SK-N-SH treated with all-trans-retinoic acid at 6 μM for 48 hours (cell line): ENCODE results near the gene LSAMP.
"Not testable (repeated sequence)": the region's sequence is repeated elsewhere in the genome, so short reads cannot be mapped to it uniquely, and the experiment has no call there.

ENCODE experiments used
- ISL1 ChIP-seq: fragments of 250-450 bp; sonication (Bioruptor Pico); IDR thresholded peaks from 2 replicates; pipeline ENCODE4 v2.1.2; 2022; ENCODE audit warnings: mild to moderate bottlenecking, moderate library complexity
- TOX ChIP-seq: fragments of 250-450 bp; sonication (Bioruptor Pico); IDR thresholded peaks from 2 replicates; pipeline ENCODE4 v1.8.0; 2021; ENCODE audit warnings: mild to moderate bottlenecking, moderate library complexity, borderline replicate concordance
- ZC3H10 ChIP-seq: fragments of 250-450 bp; sonication (Bioruptor Pico); IDR thresholded peaks from 2 replicates; pipeline ENCODE4 v1.5.1; 2021; ENCODE audit warnings: mild to moderate bottlenecking, moderate library complexity

DNA sequence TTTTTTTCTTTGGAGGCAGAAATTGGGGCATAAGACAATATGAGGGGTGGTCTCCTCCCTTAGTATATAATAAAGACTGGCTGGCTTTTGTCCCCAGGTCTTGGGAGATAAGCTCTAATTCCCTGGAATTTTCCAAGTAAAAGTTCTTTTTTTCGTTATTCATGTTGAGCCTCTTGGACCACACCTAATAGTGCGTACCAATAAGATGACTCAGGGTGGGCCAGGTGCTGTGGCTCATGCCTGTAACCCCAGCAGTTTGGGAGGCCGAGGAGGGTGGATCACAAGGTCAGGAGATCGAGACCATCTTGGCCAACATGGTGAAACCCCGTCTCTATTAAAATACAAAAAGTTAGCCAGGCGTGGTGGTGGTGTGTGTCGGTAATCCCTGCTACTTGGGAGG is 645.2 kb downstream of the LSAMP start:
- not testable (repeated sequence) for TF ChIP-seq ZC3H10 (CRISPR knock-in tag); ISL1 (CRISPR knock-in tag); TOX
